Fibroblast of pulmonary artery (primary cell): ENCODE results near the gene USP5.
A peak's percentile ranks its signal among the peaks of the same experiment; 100 is the strongest.

Experiments used
- DNase-seq: peaks from one replicate; pipeline ENCODE4 v3.0.0-alpha.2; 2010; ENCODE audit warnings: low read depth
- H3K4me3 ChIP-seq: replicated peaks from 2 replicates; pipeline ENCODE4 v1.5.1; 2011; ENCODE audit warnings: low read depth, mild to moderate bottlenecking, control low read depth, low read length, moderate library complexity
- CTCF ChIP-seq: IDR thresholded peaks from 2 replicates; pipeline ENCODE4 v1.5.1; 2011; ENCODE audit warnings: mild to moderate bottlenecking, control low read depth, low read length, inconsistent platforms; ENCODE audit errors: missing control alignments

Gene USP5

GRCh38 chr12:6851921-6852650, at the start of gene USP5:
TSS of gene USP5 (plus strand) at chr12:6852150. CDS start at chr12:6852180, 30 bp downstream.
- peak within 1 kb of the TSS; percentile 68 for H3K4me3 ChIP-seq
- no peak for TF ChIP-seq CTCF
- DNase-seq = peak; percentile 100

- H3K4me3 ChIP-seq = no peak overlapping the region
- no peak for DNase-seq
- TF ChIP-seq CTCF = no peak
Observed at GRCh38 chr12:6807170-6807569, 44.8 kb upstream of the USP5 start.

GRCh38 chr12:6809056-6809455, 42.9 kb upstream of the USP5 start:
- TF ChIP-seq CTCF = no peak
- no peak for DNase-seq
- H3K4me3 ChIP-seq = no peak overlapping the region

- TF ChIP-seq CTCF = no peak
- no peak overlapping the region for H3K4me3 ChIP-seq
- DNase-seq = no peak
Observed at GRCh38 chr12:6810758-6811157, 41.2 kb upstream of the USP5 start.

- no peak for DNase-seq
- no peak overlapping the region for H3K4me3 ChIP-seq
- TF ChIP-seq CTCF = no peak
Observed at GRCh38 chr12:6813363-6813762, 38.6 kb upstream of the USP5 start.

GRCh38 chr12:6816598-6816997, 35.4 kb upstream of the USP5 start:
- H3K4me3 ChIP-seq = no peak overlapping the region
- DNase-seq = no peak
- no peak for TF ChIP-seq CTCF

GRCh38 chr12:6817098-6817497, 34.9 kb upstream of the USP5 start:
- H3K4me3 ChIP-seq = no peak overlapping the region
- no peak for DNase-seq
- no peak for TF ChIP-seq CTCF
